K562 (cell line): Measurements from ENCODE around the gene APOC1. TPM values are rescaled to one million over a fixed set of nuclear protein-coding genes. Genes with fewer than 3 reads are reported as not detected.

Experiments
- CTBP1 ChIP-seq: fragments of 450-650 bp; IDR thresholded peaks from 2 replicates; pipeline ENCODE4 v1.6.1; 2016; ENCODE audit warnings: borderline replicate concordance
- CTCFL ChIP-seq: IDR thresholded peaks from 2 replicates; pipeline ENCODE4 v1.6.1; 2011; ENCODE audit warnings: borderline replicate concordance, low read depth, mild to moderate bottlenecking, moderate library complexity, low read length; ENCODE audit not compliant: insufficient read depth, poor library complexity, severe bottlenecking
- DPF2 ChIP-seq: fragments of 450-650 bp; IDR thresholded peaks from 2 replicates; pipeline ENCODE4 v1.6.1; 2016
- EGR1 ChIP-seq: fragments of 450-650 bp; conservative IDR thresholded peaks from 2 replicates; pipeline ENCODE4 v1.6.1; 2017; ENCODE audit warnings: mild to moderate bottlenecking
- EWSR1 ChIP-seq: fragments of 450-650 bp; IDR thresholded peaks from 2 replicates; pipeline ENCODE4 v1.6.1; 2018; ENCODE audit warnings: borderline replicate concordance, mild to moderate bottlenecking, low read depth, moderate library complexity; ENCODE audit not compliant: partially characterized antibody
- FOXA3 ChIP-seq, 2 experiments: fragments of 450-650 bp in 1 of 2; sonication (generic) in 1 of 2; formaldehyde crosslinking; IDR thresholded peaks in 1 of 2; conservative IDR thresholded peaks in 1 of 2; 2 replicates each; pipeline versions ENCODE4 v1.4.0 to v1.8.0; 2020 to 2022; ENCODE audit warnings: mild to moderate bottlenecking in 2 of 2, missing genetic modification reagents in 1 of 2
- MCM3 ChIP-seq: fragments of 450-650 bp; IDR thresholded peaks from 2 replicates; pipeline ENCODE4 v1.6.1; 2016
- MCM7 ChIP-seq, 2 experiments: fragments of 450-650 bp; IDR thresholded peaks; 2 replicates each; pipeline ENCODE4 v1.6.1; 2016 to 2018
- NCOA4 ChIP-seq: fragments of 450-650 bp; IDR thresholded peaks from 2 replicates; pipeline ENCODE4 v1.6.1; 2018; ENCODE audit warnings: mild to moderate bottlenecking; ENCODE audit not compliant: partially characterized antibody
- NFXL1 ChIP-seq: fragments of 450-650 bp; formaldehyde crosslinking; IDR thresholded peaks from 2 replicates; pipeline ENCODE4 v1.4.0; 2021; ENCODE audit warnings: mild to moderate bottlenecking
- POLR3A ChIP-seq: IDR thresholded peaks from 2 replicates; pipeline ENCODE4 v1.6.1; 2011; ENCODE audit warnings: borderline replicate concordance, mild to moderate bottlenecking, moderate library complexity; ENCODE audit not compliant: insufficient read length, insufficient read depth; ENCODE audit errors: extremely low read depth
- RBM14 ChIP-seq: fragments of 200-400 bp; formaldehyde crosslinking; IDR thresholded peaks from 2 replicates; pipeline ENCODE4 v1.6.1; 2018; ENCODE audit warnings: low read depth, mild to moderate bottlenecking, low read length, moderate library complexity, borderline replicate concordance; ENCODE audit not compliant: insufficient read depth
- SAFB2 ChIP-seq: fragments of 200-400 bp; formaldehyde crosslinking; IDR thresholded peaks from 2 replicates; pipeline ENCODE4 v1.6.1; 2018; ENCODE audit warnings: borderline replicate concordance, low read length, low read depth, moderate library complexity; ENCODE audit not compliant: severe bottlenecking
- SFPQ ChIP-seq: fragments of 200-400 bp; formaldehyde crosslinking; IDR thresholded peaks from 2 replicates; pipeline ENCODE4 v1.6.1; 2017; ENCODE audit warnings: mild to moderate bottlenecking, low read depth, low read length, moderate library complexity
- SNRNP70 ChIP-seq: fragments of 200-400 bp; formaldehyde crosslinking; optimal IDR thresholded peaks from 2 replicates; pipeline ENCODE3; 2017; ENCODE audit warnings: low read depth, low read length
- U2AF2 ChIP-seq: fragments of 200-400 bp; formaldehyde crosslinking; optimal IDR thresholded peaks from 2 replicates; pipeline ENCODE3; 2017; ENCODE audit warnings: low read depth, mild to moderate bottlenecking, low read length
- ZBTB49 ChIP-seq: sonication (generic); formaldehyde crosslinking; IDR thresholded peaks from 2 replicates; pipeline ENCODE4 v1.8.0; 2022; ENCODE audit warnings: missing genetic modification reagents, mild to moderate bottlenecking, borderline replicate concordance
- ZNF639 ChIP-seq, 2 experiments: fragments of 200-800 bp in 1 of 2; sonication (Bioruptor generic) in 1 of 2; sonication (generic) in 1 of 2; formaldehyde crosslinking in 1 of 2; IDR thresholded peaks in 1 of 2; conservative IDR thresholded peaks in 1 of 2; 2 replicates each; pipeline versions ENCODE4 v1.5.0 to v1.6.1; 2016 to 2020; ENCODE audit warnings: missing compliant biosample characterization in 1 of 2, missing genetic modification characterization in 1 of 2, missing genetic modification reagents in 1 of 2
- polyA plus RNA-seq, 8 experiments: library from polyadenylated mRNA; depleted of rRNA in 4 of 8; stranded (reverse) in 5 of 8; unstranded in 3 of 8; fragments of >200 nt; fragmentation: Nextera tagmentation in 2 of 8; fragmentation: Illumina TruSeq in 1 of 8; extraction: Ambion mirVana in 2 of 8; extraction: Trizol in 1 of 8; gene quantifications; 2 replicates each; pipeline versions ENCODE4 v1.2.1 to v1.2.3, GENCODE V29; 2011 to 2014; ENCODE audit warnings: inconsistent platforms in 1 of 8, missing spikeins in 1 of 8
- total RNA-seq, 7 experiments: library from RNA; depleted of rRNA in 6 of 7; stranded (reverse); fragments of >200 nt in 6 of 7; fragmentation: Illumina TruSeq in 2 of 7; extraction: Trizol in 2 of 7; gene quantifications; 2 replicates each; pipeline versions ENCODE4 v1.2.1 to v1.2.3, GENCODE V29; 2011 to 2021; ENCODE audit warnings: low replicate concordance in 1 of 7

The APOC1 gene
- total and polyA plus RNA-seq, 9 of the 15 experiments (the other 6 are each of a cell fraction or from before 2014, with no cell fraction given) = 115 to 408 (median 220) TPM

GRCh38 chr19:44954649-44955504, 40.5 kb downstream of the APOC1 start, which contains the start of gene CLPTM1 (continued):
- TF ChIP-seq SFPQ = no peak
- TF ChIP-seq SNRNP70 = no peak
- TF ChIP-seq ZNF639 (CRISPR knock-in tag; conservative IDR thresholded peaks at IDR 0.05 in 1 of 2, IDR thresholded peaks at IDR 0.05 in 1 of 2) = peak in 1 of 2 experiments; percentile 97; a peak in 2 of 4 replicates
- no peak for TF ChIP-seq RBM14
- TF ChIP-seq NFXL1 (CRISPR knock-in tag) = no peak
- no peak; the same call in 1 of the 2 replicates for TF ChIP-seq EGR1
- no peak for TF ChIP-seq MCM3
- no peak for TF ChIP-seq FOXA3 (CRISPR knock-in tag; conservative IDR thresholded peaks at IDR 0.05 in 1 of 2, IDR thresholded peaks at IDR 0.05 in 1 of 2)
- TF ChIP-seq DPF2 = peak; percentile 44; the same call in 1 of the 2 replicates
- TF ChIP-seq EWSR1 = no peak
- TF ChIP-seq CTCFL = peak; percentile 7
- no peak for TF ChIP-seq SAFB2
- TF ChIP-seq NCOA4 = no peak
- TF ChIP-seq CTBP1 = peak; percentile 34; the same call in 1 of the 2 replicates
- TF ChIP-seq MCM7 (IDR thresholded peaks at IDR 0.05) = peak in 1 of 2 experiments; percentile 100; a peak in 2 of 4 replicates
- no peak for TF ChIP-seq ZBTB49
- no peak for TF ChIP-seq U2AF2
- TF ChIP-seq POLR3A = no peak
